Measurements from ENCODE around the gene THSD4. TPM values are rescaled to one million over a fixed set of nuclear protein-coding genes. Genes with fewer than 3 reads are reported as not detected.

THSD4 gene
- total RNA-seq, 1 donor from 2014 or later = 13.1 TPM

- no peak for DNase-seq (ENCODE audit: low read depth in 2 of 2)
These were observed 335.9 kb downstream of the THSD4 start for GRCh38 chr15:71451130-71451529.

GRCh38 chr15:71452893-71453292 lies 337.6 kb downstream of the THSD4 start:
- no peak for DNase-seq (ENCODE audit: low read depth in 2 of 2)

- no peak for DNase-seq (ENCODE audit: low read depth in 2 of 2)
These were observed 339.3 kb downstream of the THSD4 start for GRCh38 chr15:71454462-71454996.

- DNase-seq (ENCODE audit: low read depth in 2 of 2) = no peak
These were observed 339.8 kb downstream of the THSD4 start for GRCh38 chr15:71455107-71455506.

GRCh38 chr15:71455878-71456277 lies 340.6 kb downstream of the THSD4 start:
- DNase-seq (ENCODE audit: low read depth in 2 of 2) = no peak

- no peak for DNase-seq (ENCODE audit: low read depth in 2 of 2)
These were observed 341.1 kb downstream of the THSD4 start for GRCh38 chr15:71456362-71456761.

- DNase-seq (ENCODE audit: low read depth in 2 of 2) = no peak
These were observed 341.5 kb downstream of the THSD4 start for GRCh38 chr15:71456811-71457210.

GRCh38 chr15:71458089-71458660 lies 342.9 kb downstream of the THSD4 start:
- DNase-seq (ENCODE audit: low read depth in 2 of 2) = peak; percentile 89 to 95

- no peak for DNase-seq (ENCODE audit: low read depth in 2 of 2)
These were observed 346.5 kb downstream of the THSD4 start for GRCh38 chr15:71461748-71462147.

- no peak for DNase-seq (ENCODE audit: low read depth in 2 of 2)
These were observed 347.4 kb downstream of the THSD4 start for GRCh38 chr15:71462638-71463037.

- no peak for DNase-seq (ENCODE audit: low read depth in 2 of 2)
These were observed 347.9 kb downstream of the THSD4 start for GRCh38 chr15:71463156-71463665.

- peak in 1 of 2 donors; percentile 55 for DNase-seq (ENCODE audit: low read depth in 2 of 2)
These were observed 350.1 kb downstream of the THSD4 start for GRCh38 chr15:71465131-71465955.

- DNase-seq (ENCODE audit: low read depth in 2 of 2) = no peak
These were observed 353.4 kb downstream of the THSD4 start for GRCh38 chr15:71468715-71469114.

GRCh38 chr15:71469413-71469812 lies 354.1 kb downstream of the THSD4 start:
- DNase-seq (ENCODE audit: low read depth in 2 of 2) = no peak

- no peak for DNase-seq (ENCODE audit: low read depth in 2 of 2)
These were observed 356.1 kb downstream of the THSD4 start for GRCh38 chr15:71471347-71471746.

GRCh38 chr15:71472566-71472965 lies 357.3 kb downstream of the THSD4 start:
- DNase-seq (ENCODE audit: low read depth in 2 of 2) = no peak

GRCh38 chr15:71473751-71474150 lies 358.5 kb downstream of the THSD4 start:
- no peak for DNase-seq (ENCODE audit: low read depth in 2 of 2)

- DNase-seq (ENCODE audit: low read depth in 2 of 2) = no peak
These were observed 361.6 kb downstream of the THSD4 start for GRCh38 chr15:71476823-71477222.

GRCh38 chr15:71480556-71480955 lies 365.3 kb downstream of the THSD4 start:
- no peak for DNase-seq (ENCODE audit: low read depth in 2 of 2)

- no peak for DNase-seq (ENCODE audit: low read depth in 2 of 2)
These were observed 368.8 kb downstream of the THSD4 start for GRCh38 chr15:71484080-71484479.

- no peak for DNase-seq (ENCODE audit: low read depth in 2 of 2)
These were observed 369.9 kb downstream of the THSD4 start for GRCh38 chr15:71485094-71485693.

- no peak for DNase-seq (ENCODE audit: low read depth in 2 of 2)
These were observed 374.3 kb downstream of the THSD4 start for GRCh38 chr15:71489570-71489969.
